Ecto neural progenitor cell (in vitro differentiated cells): ENCODE results near the gene RHOT1.

Experiments
- DNase-seq: peaks from one replicate; pipeline ENCODE4 v3.0.0-alpha.2; 2018; ENCODE audit warnings: low spot score

Gene RHOT1

DNA sequence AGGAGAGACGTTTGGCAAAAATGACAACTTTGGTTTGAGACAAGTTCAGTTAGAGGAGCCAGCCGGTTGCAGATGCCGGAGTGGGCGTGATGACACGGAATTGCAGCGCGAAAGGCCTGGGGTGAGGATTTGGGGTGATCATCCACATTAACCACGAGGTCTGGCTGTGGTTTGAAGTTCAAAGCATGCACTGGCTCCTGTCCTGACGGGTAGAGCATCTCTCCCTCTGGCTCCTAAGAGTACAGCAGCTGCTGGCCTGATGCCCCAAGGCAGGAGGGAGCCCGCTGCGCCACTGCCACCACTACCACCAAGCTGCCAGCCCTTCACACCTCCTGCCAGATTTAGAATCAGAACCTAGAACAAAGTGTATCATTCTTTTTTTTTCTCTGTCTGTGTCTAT is 127.1 kb downstream of the RHOT1 start:
- no peak for DNase-seq

GRCh38 chr17:32271844-32272243 is 129.5 kb downstream of the RHOT1 start:
- no peak for DNase-seq

GRCh38 chr17:32274101-32274500 is 131.8 kb downstream of the RHOT1 start:
- DNase-seq: no peak

DNA sequence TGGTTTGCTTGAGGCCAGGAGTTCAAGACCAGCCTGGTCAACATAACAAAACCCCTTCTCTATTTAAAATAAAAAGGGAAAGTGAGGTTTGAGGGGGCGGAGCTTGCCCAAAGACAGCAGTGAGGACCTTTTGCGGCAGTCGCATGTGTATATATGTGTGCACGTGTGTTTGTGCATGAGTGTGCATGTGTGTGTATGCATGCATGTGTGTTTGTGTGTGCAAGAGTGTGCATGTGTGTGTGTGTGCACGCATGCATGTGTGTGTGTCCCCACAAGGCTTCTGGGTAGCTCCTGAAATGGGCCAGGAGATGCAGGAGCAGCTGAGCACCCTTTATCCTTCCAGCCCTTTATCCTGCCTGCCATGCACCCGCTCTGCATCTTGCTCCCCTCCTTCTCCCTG is 132.3 kb downstream of the RHOT1 start:
- no peak for DNase-seq
